GM12872 (cell line): ENCODE measurements around the gene MPRIP.

ENCODE experiments used
- CTCF ChIP-seq: IDR thresholded peaks from 3 replicates; pipeline ENCODE4 v1.5.1; 2011; ENCODE audit warnings: low read depth, mild to moderate bottlenecking, low read length, moderate library complexity; ENCODE audit not compliant: insufficient read depth

Gene MPRIP

GRCh38 chr17:17042384-17042736 is at the start of gene MPRIP:
TSS of gene MPRIP (plus strand) at chr17:17042457. CDS start at chr17:17042849, 392 bp downstream.
- TF ChIP-seq CTCF = no peak

- TF ChIP-seq CTCF = no peak
Measured at GRCh38 chr17:16994631-16995030, 47.6 kb upstream of the MPRIP start.

GRCh38 chr17:16995930-16996329 is 46.3 kb upstream of the MPRIP start:
- no peak for TF ChIP-seq CTCF

- peak; percentile 50; the same call in 2 of the 3 replicates for TF ChIP-seq CTCF
Measured at GRCh38 chr17:16997514-16998429, 44.5 kb upstream of the MPRIP start.

- TF ChIP-seq CTCF = no peak
Measured at GRCh38 chr17:16999931-17000625, 42.2 kb upstream of the MPRIP start.

- no peak for TF ChIP-seq CTCF
Measured at GRCh38 chr17:17001076-17001777, 41.0 kb upstream of the MPRIP start.

GRCh38 chr17:17001874-17002520 is 40.3 kb upstream of the MPRIP start:
- peak; percentile 91 for TF ChIP-seq CTCF
